GM19463 (cell line): Measurements from ENCODE around the gene RPS6KC1.
"Not testable (repeated sequence)": the region's sequence is repeated elsewhere in the genome, so short reads cannot be mapped to it uniquely, and the experiment has no call there.

Experiments
- ATAC-seq: cut with Tn5 transposase; IDR thresholded peaks from one replicate; pipeline ENCODE4 v1.9.1; 2021; ENCODE audit warnings: mild to moderate bottlenecking, moderate library complexity; ENCODE audit not compliant: unreplicated experiment

The RPS6KC1 gene

GRCh38 chr1:213269829-213270228 lies 218.8 kb downstream of the RPS6KC1 start:
- no peak for ATAC-seq

- ATAC-seq, result no peak
These were observed 222.5 kb downstream of the RPS6KC1 start for GRCh38 chr1:213273546-213273945.

- no peak for ATAC-seq
These were observed 223.1 kb downstream of the RPS6KC1 start for GRCh38 chr1:213274140-213274539.

GRCh38 chr1:213275293-213275692 lies 224.3 kb downstream of the RPS6KC1 start:
- no peak for ATAC-seq

GRCh38 chr1:213276236-213276635 lies 225.2 kb downstream of the RPS6KC1 start:
- no peak for ATAC-seq

- ATAC-seq, result no peak
These were observed 226.0 kb downstream of the RPS6KC1 start for GRCh38 chr1:213277036-213277435.

- ATAC-seq, result no peak
These were observed 228.4 kb downstream of the RPS6KC1 start for GRCh38 chr1:213279410-213279809.

- no peak for ATAC-seq
These were observed 230.7 kb downstream of the RPS6KC1 start for GRCh38 chr1:213281640-213282301.

GRCh38 chr1:213284626-213285025 lies 233.6 kb downstream of the RPS6KC1 start:
- no peak for ATAC-seq

- no peak for ATAC-seq
These were observed 235.2 kb downstream of the RPS6KC1 start for GRCh38 chr1:213286235-213286634.

- ATAC-seq, result no peak
These were observed 236.9 kb downstream of the RPS6KC1 start for GRCh38 chr1:213287987-213288386.

GRCh38 chr1:213291526-213291925 lies 240.5 kb downstream of the RPS6KC1 start:
- no peak for ATAC-seq

- no peak for ATAC-seq
These were observed 241.6 kb downstream of the RPS6KC1 start for GRCh38 chr1:213292614-213293013.

GRCh38 chr1:213295860-213296259 lies 244.8 kb downstream of the RPS6KC1 start:
- ATAC-seq, result no peak

GRCh38 chr1:213296558-213296957 lies 245.5 kb downstream of the RPS6KC1 start:
- no peak for ATAC-seq

GRCh38 chr1:213297021-213297420 lies 246.0 kb downstream of the RPS6KC1 start:
- ATAC-seq, result no peak

- no peak for ATAC-seq
These were observed 249.4 kb downstream of the RPS6KC1 start for GRCh38 chr1:213300433-213300832.

- not testable (repeated sequence) for ATAC-seq
These were observed 250.5 kb downstream of the RPS6KC1 start for GRCh38 chr1:213301524-213301923.

- ATAC-seq, result no peak
These were observed 252.2 kb downstream of the RPS6KC1 start for GRCh38 chr1:213303286-213303685.

GRCh38 chr1:213315571-213315970 lies 264.5 kb downstream of the RPS6KC1 start:
- no peak for ATAC-seq

GRCh38 chr1:213318458-213318857 lies 267.4 kb downstream of the RPS6KC1 start:
- ATAC-seq, result not testable (repeated sequence)

- ATAC-seq, result no peak
These were observed 269.3 kb downstream of the RPS6KC1 start for GRCh38 chr1:213320191-213320870.
